Measurements from ENCODE around the gene IRX6. TPM values are rescaled to one million over a fixed set of nuclear protein-coding genes. Genes with fewer than 3 reads are reported as not detected.

The IRX6 gene
- total and polyA plus RNA-seq, 2 donors (not counting 1 experiment from before 2014, with no cell fraction given): not detected

- Histone ChIP-seq H3K4me1 (ENCODE audit: control insufficient read depth, extremely low read depth, insufficient read depth, low read length) (no peaks in the 10 kb centered on the region), H3K79me2 (ENCODE audit: control insufficient read depth, insufficient read depth, low read length) (no peaks in the 10 kb centered on the region), H4K20me1 (ENCODE audit: control insufficient read depth, extremely low read depth, insufficient read depth, low read length) (no peaks in the 10 kb centered on the region), H3K27me3 (ENCODE audit: control insufficient read depth, insufficient read depth, low read length) (no peaks in the 10 kb centered on the region), H3K9me3 (ENCODE audit: control insufficient read depth, insufficient read depth, low read depth, low read length) (no peaks in the 10 kb centered on the region), H3K36me3 (ENCODE audit: control insufficient read depth, insufficient read depth, low read length) (no peaks in the 10 kb centered on the region), H2AFZ (ENCODE audit: low read length) (no peak overlapping the region), H3K4me3 (replicated peaks in 1 of 4; ENCODE audit: control extremely low read depth in 1 of 4, insufficient read depth in 1 of 4, low read depth in 3 of 4, low read length in 4 of 4) (no peak overlapping the region), H3K27ac (ENCODE audit: insufficient read depth, low read length) (no peak overlapping the region), H3K4me2 (ENCODE audit: extremely low read depth, insufficient read depth, low read length) (no peak overlapping the region), H3K9ac (ENCODE audit: insufficient read depth, low read length) (no peak overlapping the region)
- TF ChIP-seq EZH2 (IDR thresholded peaks at IDR 0.05; ENCODE audit: low read length, missing control alignments) (no peak), CTCF (conservative IDR thresholded peaks at IDR 0.05 in 1 of 2, IDR thresholded peaks at IDR 0.05 in 1 of 2; ENCODE audit: low read depth in 1 of 2, low read length in 2 of 2) (no peak)
- no peak for DNase-seq (ENCODE audit: low read depth in 2 of 2)
These were observed 55.4 kb downstream of the IRX6 start for GRCh38 chr16:55379371-55379770.

- no peaks in the 10 kb centered on the region for H4K20me1 ChIP-seq (ENCODE audit: control insufficient read depth, extremely low read depth, insufficient read depth, low read length)
- H3K27ac ChIP-seq (ENCODE audit: insufficient read depth, low read length): no peak overlapping the region
These were observed 55.9 kb downstream of the IRX6 start for GRCh38 chr16:55379876-55380390.

More at GRCh38 chr16:55379876-55380390, 55.9 kb downstream of the IRX6 start:
- no peak for DNase-seq (ENCODE audit: low read depth in 2 of 2)
- Histone ChIP-seq H3K4me2 (ENCODE audit: extremely low read depth, insufficient read depth, low read length) (no peak overlapping the region), H3K9me3 (ENCODE audit: control insufficient read depth, insufficient read depth, low read depth, low read length) (no peaks in the 10 kb centered on the region), H3K36me3 (ENCODE audit: control insufficient read depth, insufficient read depth, low read length) (no peaks in the 10 kb centered on the region), H2AFZ (ENCODE audit: low read length) (no peak overlapping the region), H3K27me3 (ENCODE audit: control insufficient read depth, insufficient read depth, low read length) (no peaks in the 10 kb centered on the region), H3K9ac (ENCODE audit: insufficient read depth, low read length) (no peak overlapping the region), H3K79me2 (ENCODE audit: control insufficient read depth, insufficient read depth, low read length) (no peaks in the 10 kb centered on the region), H3K4me1 (ENCODE audit: control insufficient read depth, extremely low read depth, insufficient read depth, low read length) (no peaks in the 10 kb centered on the region), H3K4me3 (replicated peaks in 1 of 4; ENCODE audit: control extremely low read depth in 1 of 4, insufficient read depth in 1 of 4, low read depth in 3 of 4, low read length in 4 of 4) (no peak overlapping the region)
- no peak for TF ChIP-seq EZH2 (IDR thresholded peaks at IDR 0.05; ENCODE audit: low read length, missing control alignments)
- no peak for TF ChIP-seq CTCF (conservative IDR thresholded peaks at IDR 0.05 in 1 of 2, IDR thresholded peaks at IDR 0.05 in 1 of 2; ENCODE audit: low read depth in 1 of 2, low read length in 2 of 2)

Other genes starting within 250 kb of the IRX6 start
- 1,311 and 1,457 TPM in 2 replicates for gene MMP2, start 155.0 kb downstream of the IRX6 start, total RNA-seq
- gene MMP2, start 155.0 kb downstream of the IRX6 start, polyA plus RNA-seq: 760 and 1,609 TPM in 2 replicates
- gene LPCAT2, start 184.9 kb downstream of the IRX6 start, total RNA-seq: 13.1 and 17.8 TPM in 2 replicates
- 10.2 and 13.6 TPM in 2 replicates for gene LPCAT2, start 184.9 kb downstream of the IRX6 start, polyA plus RNA-seq
- gene CAPNS2, start 242.5 kb downstream of the IRX6 start, total RNA-seq: 0.51 and 0.66 TPM in 2 replicates
- not detected in 2 replicates for gene CAPNS2, start 242.5 kb downstream of the IRX6 start, polyA plus RNA-seq